ENCODE results near the gene PRKAG1.
A peak's percentile ranks its signal among the peaks of the same experiment; 100 is the strongest.

PRKAG1 gene

DNA sequence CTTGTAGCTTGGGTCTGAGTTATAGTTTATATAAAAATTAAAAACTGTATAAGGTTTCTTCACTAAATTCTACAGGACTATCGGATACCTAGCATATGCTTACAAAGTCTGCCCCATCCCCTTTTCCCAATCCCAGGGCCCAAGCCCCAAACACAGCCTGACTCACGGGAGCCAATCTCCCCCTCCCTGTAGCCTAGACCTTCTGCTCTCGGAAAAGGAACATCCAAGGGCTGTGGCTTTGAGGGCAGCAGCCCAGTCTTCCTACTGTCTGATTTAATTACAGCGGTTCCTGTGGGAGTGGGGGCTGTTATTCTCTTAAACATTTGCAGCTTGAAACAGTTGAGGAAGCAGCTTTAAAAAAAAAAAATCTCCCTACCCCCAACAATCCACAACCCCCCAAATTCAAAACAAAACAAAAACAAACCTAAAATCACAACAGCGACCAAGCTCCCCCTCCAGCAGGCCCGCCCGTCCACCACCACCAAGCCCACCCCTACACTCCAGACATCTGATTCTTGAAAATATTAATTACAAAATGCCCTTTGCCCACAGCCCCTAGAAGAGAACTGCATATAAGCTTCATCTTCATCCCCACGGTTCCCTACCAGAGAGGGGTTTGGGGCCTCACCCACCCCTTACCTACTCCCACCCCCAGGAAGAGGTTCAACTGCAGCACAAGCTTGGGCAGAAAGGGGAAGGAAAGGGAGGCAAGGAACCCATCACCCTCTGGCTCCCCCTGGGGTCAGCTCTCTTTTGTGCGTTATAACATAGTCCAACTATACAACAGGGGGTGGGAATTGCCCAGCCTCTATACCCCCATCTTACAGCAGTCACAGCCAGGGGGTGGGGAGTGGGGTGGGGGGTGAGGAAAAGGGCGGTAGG lies 1.1 kb upstream of the PRKAG1 start:
- DNase-seq (ENCODE audit: low read depth) = peak; percentile 52
- TF ChIP-seq, protein P1, sequence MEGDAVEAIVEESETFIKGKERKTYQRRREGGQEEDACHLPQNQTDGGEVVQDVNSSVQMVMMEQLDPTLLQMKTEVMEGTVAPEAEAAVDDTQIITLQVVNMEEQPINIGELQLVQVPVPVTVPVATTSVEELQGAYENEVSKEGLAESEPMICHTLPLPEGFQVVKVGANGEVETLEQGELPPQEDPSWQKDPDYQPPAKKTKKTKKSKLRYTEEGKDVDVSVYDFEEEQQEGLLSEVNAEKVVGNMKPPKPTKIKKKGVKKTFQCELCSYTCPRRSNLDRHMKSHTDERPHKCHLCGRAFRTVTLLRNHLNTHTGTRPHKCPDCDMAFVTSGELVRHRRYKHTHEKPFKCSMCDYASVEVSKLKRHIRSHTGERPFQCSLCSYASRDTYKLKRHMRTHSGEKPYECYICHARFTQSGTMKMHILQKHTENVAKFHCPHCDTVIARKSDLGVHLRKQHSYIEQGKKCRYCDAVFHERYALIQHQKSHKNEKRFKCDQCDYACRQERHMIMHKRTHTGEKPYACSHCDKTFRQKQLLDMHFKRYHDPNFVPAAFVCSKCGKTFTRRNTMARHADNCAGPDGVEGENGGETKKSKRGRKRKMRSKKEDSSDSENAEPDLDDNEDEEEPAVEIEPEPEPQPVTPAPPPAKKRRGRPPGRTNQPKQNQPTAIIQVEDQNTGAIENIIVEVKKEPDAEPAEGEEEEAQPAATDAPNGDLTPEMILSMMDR (IDR thresholded peaks at IDR 0.05; ENCODE audit: insufficient read depth, low read depth, low read length, missing control alignments) = peak; percentile 50
- H3K4me3 ChIP-seq (ENCODE audit: low read depth, low read length) = peak overlapping the region; percentile 86

DNA sequence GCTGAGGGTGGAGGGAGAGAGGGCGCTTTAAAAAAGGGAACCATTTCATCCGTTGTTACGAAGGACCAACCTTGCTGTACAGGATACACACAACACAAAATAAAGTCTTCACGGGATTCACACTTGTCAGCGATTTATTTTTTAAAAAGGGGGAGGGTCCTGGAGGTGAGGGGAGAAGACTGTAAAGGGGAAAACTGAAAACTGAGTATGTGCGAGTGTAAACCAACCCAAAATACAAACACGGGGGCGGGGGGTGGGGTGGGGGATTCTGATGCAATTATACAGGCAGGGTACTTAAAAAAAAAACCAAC lies 499 bp upstream of the PRKAG1 start:
- H3K4me3 ChIP-seq (ENCODE audit: low read depth, low read length) = peak overlapping the region; percentile 86
- DNase-seq (ENCODE audit: low read depth) = no peak
- TF ChIP-seq, protein P1 (IDR thresholded peaks at IDR 0.05; ENCODE audit: insufficient read depth, low read depth, low read length, missing control alignments) = no peak

DNA sequence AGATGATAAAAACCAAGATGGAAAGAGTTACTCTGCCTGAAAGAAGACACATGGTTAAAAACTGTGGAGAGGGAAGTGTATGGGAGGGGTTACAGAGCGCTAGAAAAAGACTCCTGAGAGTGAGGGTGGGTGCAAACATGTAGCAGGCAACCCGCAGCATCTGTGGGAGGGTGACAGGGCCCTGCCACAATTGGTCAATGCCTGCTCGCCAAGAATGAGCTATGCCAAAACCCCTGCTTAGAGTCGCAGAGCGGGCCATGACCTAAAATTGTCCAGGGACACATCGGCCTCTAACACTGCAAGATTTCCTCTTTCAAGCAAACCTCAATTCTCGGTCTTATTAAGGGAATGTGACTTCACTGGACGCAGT lies 700 bp downstream of the PRKAG1 start:
- TF ChIP-seq, protein P1 (IDR thresholded peaks at IDR 0.05; ENCODE audit: insufficient read depth, low read depth, low read length, missing control alignments) = no peak
- peak; percentile 56 for DNase-seq (ENCODE audit: low read depth)
- peak overlapping the region; percentile 86 for H3K4me3 ChIP-seq (ENCODE audit: low read depth, low read length)

DNA sequence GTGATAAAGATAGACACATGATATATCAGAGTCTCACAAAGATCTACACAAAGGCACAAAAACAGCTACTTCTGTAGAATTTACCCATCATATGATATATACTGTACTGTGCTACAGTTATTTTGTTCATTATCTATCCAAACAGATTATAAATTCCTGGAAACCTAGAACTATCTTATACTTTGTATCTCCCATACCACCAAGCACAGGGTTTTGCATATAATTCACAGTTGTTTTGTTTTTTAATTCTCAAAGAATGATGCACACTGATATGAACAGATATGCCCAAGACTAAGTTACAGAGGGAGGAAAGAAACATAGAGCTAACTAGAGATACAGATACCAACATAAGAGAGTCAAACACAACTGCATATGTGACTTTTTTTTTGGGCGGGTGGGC lies 3.4 kb downstream of the PRKAG1 start:
- DNase-seq (ENCODE audit: low read depth) = no peak
- TF ChIP-seq, protein P1 (IDR thresholded peaks at IDR 0.05; ENCODE audit: insufficient read depth, low read depth, low read length, missing control alignments) = no peak
- H3K4me3 ChIP-seq (ENCODE audit: low read depth, low read length) = no peak overlapping the region

DNA sequence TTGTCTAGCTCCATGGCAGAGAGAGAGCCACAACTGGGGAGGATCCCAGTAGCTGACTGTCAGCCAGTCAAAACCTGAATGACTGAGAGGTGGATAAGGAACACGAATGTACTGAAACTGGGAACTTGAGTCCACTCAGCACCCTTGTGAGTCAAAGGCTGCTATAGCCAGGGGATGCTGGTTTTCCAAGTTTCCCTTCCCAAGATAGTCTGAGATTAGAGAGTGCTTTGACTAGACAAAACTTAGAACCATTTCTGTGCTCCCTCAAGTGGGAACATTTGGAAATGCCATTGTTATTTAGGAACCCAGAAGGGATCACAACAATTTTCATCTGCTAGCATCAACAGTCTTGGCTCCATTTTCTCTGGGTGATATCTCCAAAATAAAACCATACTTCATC lies 4.0 kb downstream of the PRKAG1 start:
- DNase-seq (ENCODE audit: low read depth) = no peak
- TF ChIP-seq, protein P1 (IDR thresholded peaks at IDR 0.05; ENCODE audit: insufficient read depth, low read depth, low read length, missing control alignments) = no peak
- no peak overlapping the region for H3K4me3 ChIP-seq (ENCODE audit: low read depth, low read length)

DNA sequence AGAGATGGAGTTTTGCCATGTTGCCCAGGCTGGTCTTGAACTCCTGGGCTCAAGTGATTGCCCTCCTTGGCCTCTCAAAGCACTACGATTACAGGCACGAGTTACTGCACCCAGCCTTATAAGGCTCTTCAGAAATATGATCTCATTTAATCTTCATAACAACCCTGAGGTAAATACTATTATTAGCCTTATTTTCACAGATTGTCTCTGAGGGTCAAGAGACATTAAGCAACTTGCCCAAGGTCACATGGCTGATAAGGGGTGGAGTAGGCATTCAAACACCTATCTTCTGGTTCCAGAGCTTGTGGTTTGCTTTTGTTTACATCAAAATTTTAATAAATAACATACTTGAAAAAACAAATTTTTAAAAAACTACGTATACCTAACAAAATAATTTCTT lies 5.1 kb downstream of the PRKAG1 start:
- no peak for DNase-seq (ENCODE audit: low read depth)
- no peak overlapping the region for H3K4me3 ChIP-seq (ENCODE audit: low read depth, low read length)
- TF ChIP-seq, protein P1 (IDR thresholded peaks at IDR 0.05; ENCODE audit: insufficient read depth, low read depth, low read length, missing control alignments) = no peak

DNA sequence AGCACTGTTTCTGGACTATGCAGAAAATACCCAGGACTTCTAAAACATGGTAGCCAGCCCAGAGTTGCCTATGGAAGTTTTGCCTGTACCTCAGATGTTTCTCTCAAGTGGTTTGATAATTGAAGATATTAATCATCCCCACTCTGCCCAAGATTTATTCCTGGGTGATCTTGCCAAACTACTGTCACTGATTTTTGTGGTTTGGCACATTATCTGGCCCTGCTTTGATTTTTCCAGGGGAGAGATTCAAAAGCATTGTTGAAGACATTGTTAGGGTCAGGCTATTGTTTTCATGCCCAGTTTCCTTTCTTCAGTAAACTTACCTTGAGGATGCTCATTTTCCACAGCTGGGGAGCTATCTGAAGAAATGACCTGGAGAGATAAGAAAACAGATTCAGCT lies 5.8 kb downstream of the PRKAG1 start:
- no peak for DNase-seq (ENCODE audit: low read depth)
- no peak overlapping the region for H3K4me3 ChIP-seq (ENCODE audit: low read depth, low read length)
- TF ChIP-seq, protein P1 (IDR thresholded peaks at IDR 0.05; ENCODE audit: insufficient read depth, low read depth, low read length, missing control alignments) = no peak
